DND-41 (cell line): ENCODE results near the gene STON2.

Source experiments
- EZH2 ChIP-seq: IDR thresholded peaks from 3 replicates; pipeline ENCODE4 v1.6.1; 2012; ENCODE audit warnings: borderline replicate concordance, low read depth, mild to moderate bottlenecking, moderate library complexity, low read length, inconsistent platforms; ENCODE audit not compliant: severe bottlenecking
- TF ChIP-seq, protein P1 (sequence below): IDR thresholded peaks from 2 replicates; pipeline ENCODE4 v1.5.1; 2012; ENCODE audit warnings: borderline replicate concordance, low read length, moderate library complexity, mild to moderate bottlenecking; ENCODE audit not compliant: poor library complexity, severe bottlenecking; ENCODE audit errors: extremely low read depth

GRCh38 chr14:81351205-81351604 lies 48.9 kb downstream of the STON2 start:
- TF ChIP-seq, protein P1, sequence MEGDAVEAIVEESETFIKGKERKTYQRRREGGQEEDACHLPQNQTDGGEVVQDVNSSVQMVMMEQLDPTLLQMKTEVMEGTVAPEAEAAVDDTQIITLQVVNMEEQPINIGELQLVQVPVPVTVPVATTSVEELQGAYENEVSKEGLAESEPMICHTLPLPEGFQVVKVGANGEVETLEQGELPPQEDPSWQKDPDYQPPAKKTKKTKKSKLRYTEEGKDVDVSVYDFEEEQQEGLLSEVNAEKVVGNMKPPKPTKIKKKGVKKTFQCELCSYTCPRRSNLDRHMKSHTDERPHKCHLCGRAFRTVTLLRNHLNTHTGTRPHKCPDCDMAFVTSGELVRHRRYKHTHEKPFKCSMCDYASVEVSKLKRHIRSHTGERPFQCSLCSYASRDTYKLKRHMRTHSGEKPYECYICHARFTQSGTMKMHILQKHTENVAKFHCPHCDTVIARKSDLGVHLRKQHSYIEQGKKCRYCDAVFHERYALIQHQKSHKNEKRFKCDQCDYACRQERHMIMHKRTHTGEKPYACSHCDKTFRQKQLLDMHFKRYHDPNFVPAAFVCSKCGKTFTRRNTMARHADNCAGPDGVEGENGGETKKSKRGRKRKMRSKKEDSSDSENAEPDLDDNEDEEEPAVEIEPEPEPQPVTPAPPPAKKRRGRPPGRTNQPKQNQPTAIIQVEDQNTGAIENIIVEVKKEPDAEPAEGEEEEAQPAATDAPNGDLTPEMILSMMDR: no peak
- no peak for TF ChIP-seq EZH2
